Thoracic aorta (tissue), 2 donors: Measurements from ENCODE around the gene FADS2. TPM values are rescaled to one million over a fixed set of nuclear protein-coding genes. Genes with fewer than 3 reads are reported as not detected.

Experiments used
- ATAC-seq: fragments of 150-250 bp; one replicate; pipeline ENCODE4 v1.8.0; 2017; ENCODE audit warnings: low read depth; ENCODE audit not compliant: insufficient number of reproducible peaks, low FRiP score
- DNase-seq: peaks from one replicate; pipeline ENCODE4 v3.0.0-alpha.2; 2020; ENCODE audit warnings: low spot score
- H3K27ac ChIP-seq, 2 donors: fragments of 200-600 bp; sonication (generic); 1 replicate in 1 of 2; 2 replicates in 1 of 2; pipeline ENCODE4 v1.5.1; 2016; ENCODE audit warnings: mild to moderate bottlenecking in 2 of 2, moderate library complexity in 2 of 2
- H3K27me3 ChIP-seq: fragments of 200-600 bp; sonication (generic); replicated peaks from 2 replicates; pipeline ENCODE4 v1.6.0; 2016; ENCODE audit warnings: mild to moderate bottlenecking; ENCODE audit not compliant: insufficient read depth
- H3K36me3 ChIP-seq: fragments of 200-600 bp; sonication (generic); one replicate; pipeline ENCODE4 v1.5.1; 2016
- H3K4me1 ChIP-seq, 2 donors: fragments of 200-600 bp; sonication (generic); 1 replicate in 1 of 2; 2 replicates in 1 of 2; pipeline versions ENCODE4 v1.5.1 to v1.6.0; 2016; ENCODE audit warnings: low read depth in 2 of 2, mild to moderate bottlenecking in 1 of 2; ENCODE audit not compliant: control insufficient read depth in 1 of 2
- H3K4me3 ChIP-seq: fragments of 200-600 bp; sonication (generic); 2 replicates; pipeline ENCODE4 v1.5.1; 2016; ENCODE audit warnings: mild to moderate bottlenecking
- H3K9me3 ChIP-seq: fragments of 200-600 bp; sonication (generic); 2 replicates; pipeline ENCODE4 v1.5.1; 2016
- CTCF ChIP-seq: fragments of 200-600 bp; sonication (generic); IDR thresholded peaks from one replicate; pipeline ENCODE4 v1.5.1; 2019; ENCODE audit warnings: antibody characterized with exemption
- total RNA-seq, 2 donors: library from RNA; depleted of rRNA; stranded (reverse); fragments of >200 nt; gene quantifications; one replicate each; pipeline versions ENCODE4 v1.1.0 to v1.2.3, GENCODE V29; 2016

Gene FADS2
- total RNA-seq, 2 donors from 2014 or later: 89.2 to 234 TPM

- Histone ChIP-seq H3K36me3 (peaks cover 18% of the 10 kb centered on the region), H3K9me3 (no peaks in the 10 kb centered on the region), H3K4me3 (no peak overlapping the region), H3K27ac (no peak overlapping the region), H3K27me3 (no peaks in the 10 kb centered on the region), H3K4me1 (peaks cover 0 to 5% of the 10 kb centered on the region in 2 donors)
- no peak for ATAC-seq
- no peak for TF ChIP-seq CTCF
- DNase-seq: no peak
Observed at GRCh38 chr11:61905801-61906521, 77.9 kb downstream of the FADS2 start.

- TF ChIP-seq CTCF: no peak
- DNase-seq: no peak
- no peak overlapping the region for H3K27ac ChIP-seq
- peaks cover 0 to 5% of the 10 kb centered on the region in 2 donors for H3K4me1 ChIP-seq
- H3K27me3 ChIP-seq: no peaks in the 10 kb centered on the region
- H3K36me3 ChIP-seq: peaks cover 18% of the 10 kb centered on the region
- H3K4me3 ChIP-seq: no peak overlapping the region
- no peak for ATAC-seq
- no peaks in the 10 kb centered on the region for H3K9me3 ChIP-seq
Observed at GRCh38 chr11:61906522-61906909, 78.4 kb downstream of the FADS2 start.

GRCh38 chr11:61907282-61907681 lies 79.2 kb downstream of the FADS2 start:
- Histone ChIP-seq H3K27me3 (no peaks in the 10 kb centered on the region), H3K36me3 (peaks cover 12% of the 10 kb centered on the region), H3K27ac (no peak overlapping the region), H3K4me3 (no peak overlapping the region), H3K4me1 (peaks cover 0 to 5% of the 10 kb centered on the region in 2 donors), H3K9me3 (no peaks in the 10 kb centered on the region)
- ATAC-seq (no peak), DNase-seq (no peak)
- no peak for TF ChIP-seq CTCF

- H3K4me3 ChIP-seq: no peak overlapping the region
- no peaks in the 10 kb centered on the region for H3K27me3 ChIP-seq
- TF ChIP-seq CTCF: no peak
- peaks cover 12% of the 10 kb centered on the region for H3K36me3 ChIP-seq
- peaks cover 0 to 5% of the 10 kb centered on the region in 2 donors for H3K4me1 ChIP-seq
- H3K27ac ChIP-seq: no peak overlapping the region
- no peak for DNase-seq
- ATAC-seq: no peak
- no peaks in the 10 kb centered on the region for H3K9me3 ChIP-seq
Observed at GRCh38 chr11:61907871-61908729, 80.0 kb downstream of the FADS2 start.

GRCh38 chr11:61908730-61909316 lies 80.7 kb downstream of the FADS2 start:
- no peak for ATAC-seq
- DNase-seq: no peak
- H3K4me1 ChIP-seq: peaks cover 0 to 5% of the 10 kb centered on the region in 2 donors

More at GRCh38 chr11:61908730-61909316, 80.7 kb downstream of the FADS2 start:
- Histone ChIP-seq H3K9me3 (no peaks in the 10 kb centered on the region), H3K36me3 (peaks cover 12% of the 10 kb centered on the region), H3K27ac (no peak overlapping the region), H3K27me3 (no peaks in the 10 kb centered on the region), H3K4me3 (no peak overlapping the region)
- no peak for TF ChIP-seq CTCF
